ENCODE data around the gene IL22RA2. TPM values are rescaled to one million over a fixed set of nuclear protein-coding genes. Genes with fewer than 3 reads are reported as not detected.

IL22RA2 gene
- total RNA-seq, 1 experiment from 2014 or later = not detected

- Histone ChIP-seq H3K9me3 (ENCODE audit: low read depth, low read length, poor library complexity, severe bottlenecking) (no peaks in the 10 kb centered on the region), H3K4me3 (ENCODE audit: low read depth, low read length, poor library complexity, severe bottlenecking) (no peak overlapping the region), H3K36me3 (ENCODE audit: insufficient read depth, low read length, poor library complexity, severe bottlenecking) (no peaks in the 10 kb centered on the region), H3K27me3 (replicated peaks; ENCODE audit: insufficient read depth, low read depth, low read length, poor library complexity) (peaks cover 16% of the 10 kb centered on the region), H3K27ac (ENCODE audit: low read depth, low read length, poor library complexity, severe bottlenecking) (no peak overlapping the region), H3K4me1 (ENCODE audit: insufficient read depth, low read length, poor library complexity, severe bottlenecking) (no peaks in the 10 kb centered on the region)
- TF ChIP-seq CTCF (conservative IDR thresholded peaks at IDR 0.05; ENCODE audit: low read depth, low read length) (no peak), EZH2 (IDR thresholded peaks at IDR 0.05; ENCODE audit: borderline replicate concordance, low read depth, low read length, poor library complexity, severe bottlenecking) (no peak)
- no TSS peak for BruUV-seq (replicated peaks)
- ChIA-PET CTCF (no interaction called here), POLR2A (ENCODE audit: low non-redundant PET) (no interaction called here)
- peak; percentile 3 for DNase-seq (ENCODE audit: low spot score)
- intact Hi-C loops (cut with micrococcal nuclease; ENCODE audit: unreplicated experiment) = no loop called here
Measured at GRCh38 chr6:137157601-137158000, 15.8 kb downstream of the IL22RA2 start.

GRCh38 chr6:137156650-137157049, 16.8 kb downstream of the IL22RA2 start:
- intact Hi-C loops (cut with micrococcal nuclease; ENCODE audit: unreplicated experiment) = no loop called here
- CTCF ChIA-PET = no interaction called here

GRCh38 chr6:137155830-137156229, 17.6 kb downstream of the IL22RA2 start:
- no peaks in the 10 kb centered on the region for H3K9me3 ChIP-seq (ENCODE audit: low read depth, low read length, poor library complexity, severe bottlenecking)
- H3K27ac ChIP-seq (ENCODE audit: low read depth, low read length, poor library complexity, severe bottlenecking) = no peak overlapping the region
- H3K27me3 ChIP-seq (replicated peaks; ENCODE audit: insufficient read depth, low read depth, low read length, poor library complexity) = peaks cover 9% of the 10 kb centered on the region
- no peak overlapping the region for H3K4me3 ChIP-seq (ENCODE audit: low read depth, low read length, poor library complexity, severe bottlenecking)
- no TSS peak for BruUV-seq (replicated peaks)
- no peak for DNase-seq (ENCODE audit: low spot score)
- intact Hi-C loops (cut with micrococcal nuclease; ENCODE audit: unreplicated experiment) = no loop called here
- TF ChIP-seq CTCF (conservative IDR thresholded peaks at IDR 0.05; ENCODE audit: low read depth, low read length) (no peak), EZH2 (IDR thresholded peaks at IDR 0.05; ENCODE audit: borderline replicate concordance, low read depth, low read length, poor library complexity, severe bottlenecking) (no peak)
- ChIA-PET CTCF (no interaction called here), POLR2A (ENCODE audit: low non-redundant PET) (no interaction called here)
- H3K36me3 ChIP-seq (ENCODE audit: insufficient read depth, low read length, poor library complexity, severe bottlenecking) = no peaks in the 10 kb centered on the region
- no peaks in the 10 kb centered on the region for H3K4me1 ChIP-seq (ENCODE audit: insufficient read depth, low read length, poor library complexity, severe bottlenecking)

More at GRCh38 chr6:137156650-137157049, 16.8 kb downstream of the IL22RA2 start:
- Histone ChIP-seq H3K27ac (ENCODE audit: low read depth, low read length, poor library complexity, severe bottlenecking) (no peak overlapping the region), H3K36me3 (ENCODE audit: insufficient read depth, low read length, poor library complexity, severe bottlenecking) (no peaks in the 10 kb centered on the region), H3K27me3 (replicated peaks; ENCODE audit: insufficient read depth, low read depth, low read length, poor library complexity) (peaks cover 16% of the 10 kb centered on the region), H3K4me3 (ENCODE audit: low read depth, low read length, poor library complexity, severe bottlenecking) (no peak overlapping the region), H3K9me3 (ENCODE audit: low read depth, low read length, poor library complexity, severe bottlenecking) (no peaks in the 10 kb centered on the region), H3K4me1 (ENCODE audit: insufficient read depth, low read length, poor library complexity, severe bottlenecking) (no peaks in the 10 kb centered on the region)
- no TSS peak for BruUV-seq (replicated peaks)
- no peak for DNase-seq (ENCODE audit: low spot score)
- POLR2A ChIA-PET (ENCODE audit: low non-redundant PET) = no interaction called here
- no peak for TF ChIP-seq CTCF (conservative IDR thresholded peaks at IDR 0.05; ENCODE audit: low read depth, low read length)
- no peak for TF ChIP-seq EZH2 (IDR thresholded peaks at IDR 0.05; ENCODE audit: borderline replicate concordance, low read depth, low read length, poor library complexity, severe bottlenecking)
